SU-DHL-6 (cell line): Measurements from ENCODE around the gene BANK1.

Source experiments
- EZH2phosphoT487 ChIP-seq: fragments of 200-600 bp; sonication (generic), shearing (Covaris generic); conservative IDR thresholded peaks from 2 replicates; pipeline ENCODE4 v1.6.1; 2018; ENCODE audit warnings: mild to moderate bottlenecking, antibody characterized with exemption, low read length, moderate library complexity, mixed read lengths
- TF ChIP-seq, protein P1 (sequence below): fragments of 200-600 bp; sonication (generic); IDR thresholded peaks from one replicate; pipeline ENCODE4 v1.5.1; 2017; ENCODE audit warnings: antibody characterized with exemption, mild to moderate bottlenecking, low read length, moderate library complexity; ENCODE audit not compliant: insufficient read depth, poor library complexity, severe bottlenecking

DNA sequence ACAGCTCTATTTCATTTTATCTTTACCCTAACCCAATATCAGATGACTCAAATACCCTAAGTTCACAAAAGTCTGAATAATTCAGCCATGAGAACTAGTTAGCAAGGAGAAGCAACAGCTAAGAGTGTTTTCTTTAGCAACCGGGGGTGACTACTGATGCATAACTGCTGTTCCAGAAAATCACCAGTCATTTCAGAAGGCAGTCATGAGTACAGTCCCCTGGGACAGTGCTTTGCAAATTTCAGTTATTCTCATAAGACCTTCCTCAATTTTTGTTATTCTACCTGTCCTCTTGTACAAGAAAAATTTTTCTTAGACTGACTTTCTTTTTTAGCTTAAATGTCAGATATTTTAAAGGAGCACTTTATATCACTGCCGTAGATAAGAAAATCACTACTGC, 16.4 kb downstream of the BANK1 start:
- TF ChIP-seq, protein P1, sequence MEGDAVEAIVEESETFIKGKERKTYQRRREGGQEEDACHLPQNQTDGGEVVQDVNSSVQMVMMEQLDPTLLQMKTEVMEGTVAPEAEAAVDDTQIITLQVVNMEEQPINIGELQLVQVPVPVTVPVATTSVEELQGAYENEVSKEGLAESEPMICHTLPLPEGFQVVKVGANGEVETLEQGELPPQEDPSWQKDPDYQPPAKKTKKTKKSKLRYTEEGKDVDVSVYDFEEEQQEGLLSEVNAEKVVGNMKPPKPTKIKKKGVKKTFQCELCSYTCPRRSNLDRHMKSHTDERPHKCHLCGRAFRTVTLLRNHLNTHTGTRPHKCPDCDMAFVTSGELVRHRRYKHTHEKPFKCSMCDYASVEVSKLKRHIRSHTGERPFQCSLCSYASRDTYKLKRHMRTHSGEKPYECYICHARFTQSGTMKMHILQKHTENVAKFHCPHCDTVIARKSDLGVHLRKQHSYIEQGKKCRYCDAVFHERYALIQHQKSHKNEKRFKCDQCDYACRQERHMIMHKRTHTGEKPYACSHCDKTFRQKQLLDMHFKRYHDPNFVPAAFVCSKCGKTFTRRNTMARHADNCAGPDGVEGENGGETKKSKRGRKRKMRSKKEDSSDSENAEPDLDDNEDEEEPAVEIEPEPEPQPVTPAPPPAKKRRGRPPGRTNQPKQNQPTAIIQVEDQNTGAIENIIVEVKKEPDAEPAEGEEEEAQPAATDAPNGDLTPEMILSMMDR: no peak
- TF ChIP-seq EZH2phosphoT487: no peak
